Erythroblast (primary cell): ENCODE measurements around the gene PER2.

Source experiments
- GATA1 ChIP-seq: IDR thresholded peaks from 2 replicates; pipeline ENCODE4 v1.6.1; 2011; ENCODE audit warnings: low read depth, mild to moderate bottlenecking, control low read depth, low read length, moderate library complexity
- POLR2A ChIP-seq: IDR thresholded peaks from 2 replicates; pipeline ENCODE4 v1.6.1; 2011; ENCODE audit warnings: mild to moderate bottlenecking, low read length

- TF ChIP-seq POLR2A (no peak), GATA1 (no peak)
Observed at GRCh38 chr2:238233625-238234024, 54.8 kb downstream of the PER2 start.
